Myocyte (in vitro differentiated cells): ENCODE results near the gene EFHC1. TPM values are rescaled to one million over a fixed set of nuclear protein-coding genes. Genes with fewer than 3 reads are reported as not detected.
A peak's percentile ranks its signal among the peaks of the same experiment; 100 is the strongest.

Source experiments
- DNase-seq: peaks from one replicate; pipeline ENCODE4 v3.0.0-alpha.2; 2012; ENCODE audit warnings: low read depth
- total RNA-seq: library from RNA; depleted of rRNA; stranded (reverse); fragments of >200 nt; gene quantifications from 2 replicates; pipeline ENCODE4 v1.2.3, GENCODE V29; 2014

Gene EFHC1
- total RNA-seq, 1 donor from 2014 or later, result 47.2 TPM

- DNase-seq, result peak; percentile 48
These were observed 80.3 kb downstream of the EFHC1 start for GRCh38 chr6:52500238-52501129.

DNA sequence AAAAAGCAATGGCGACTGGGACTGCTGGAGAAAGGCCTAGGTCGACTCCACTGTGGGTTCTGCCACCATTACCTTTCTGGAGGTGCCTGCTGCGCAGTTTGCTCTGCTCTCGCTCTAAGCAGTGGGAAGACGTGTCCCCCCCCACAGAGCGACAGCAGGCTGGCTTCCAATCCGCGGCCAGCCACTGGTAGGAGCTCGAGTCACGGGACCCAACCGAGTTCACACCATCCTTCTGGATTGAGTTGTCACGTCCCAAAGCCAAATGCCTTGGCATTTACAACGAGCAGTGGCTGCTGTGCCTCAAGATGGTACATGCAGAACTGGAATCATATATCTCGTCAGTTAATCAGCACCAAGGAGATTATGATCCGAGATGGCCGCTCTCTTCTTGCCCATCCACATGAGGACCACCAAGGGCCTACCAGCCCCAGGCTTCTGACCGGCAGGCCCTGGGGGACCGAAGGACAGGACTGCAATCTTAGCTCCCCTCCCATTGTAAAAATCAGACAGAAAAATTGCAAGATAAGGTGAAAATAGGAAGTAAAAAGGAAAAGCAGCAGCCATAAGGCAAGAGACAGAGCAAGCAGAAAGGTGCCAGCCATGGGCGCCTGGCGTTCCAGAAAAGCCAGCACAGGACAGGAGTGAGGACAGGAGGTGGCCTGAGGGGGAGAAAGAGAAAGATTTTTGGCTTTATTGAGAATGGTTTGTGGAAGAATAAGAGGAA lies 82.3 kb downstream of the EFHC1 start:
- no peak for DNase-seq

DNA sequence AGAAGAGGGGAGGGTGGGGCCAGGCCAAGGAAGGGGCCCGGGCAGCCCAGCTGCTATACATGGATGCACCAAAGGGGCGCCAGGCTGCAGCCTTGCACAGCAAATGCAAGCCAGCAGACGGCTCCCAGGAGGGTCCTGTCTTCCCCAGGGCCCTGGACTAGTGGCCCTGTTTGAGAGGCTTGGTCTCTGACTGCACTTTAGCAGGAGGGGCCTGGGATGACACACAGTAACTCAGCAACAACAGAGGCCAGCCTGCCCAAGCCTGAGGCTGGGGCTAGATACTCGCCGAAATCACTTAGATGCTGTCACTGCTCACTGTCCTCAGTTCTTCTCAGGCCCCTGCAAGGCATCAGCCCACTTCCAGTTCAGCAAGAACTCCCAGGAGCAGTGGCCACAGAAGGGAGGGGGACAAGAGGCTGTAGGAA lies 83.2 kb downstream of the EFHC1 start:
- peak; percentile 56 for DNase-seq

- DNase-seq, result peak; percentile 99
These were observed 84.0 kb downstream of the EFHC1 start for GRCh38 chr6:52503851-52504781.

DNA sequence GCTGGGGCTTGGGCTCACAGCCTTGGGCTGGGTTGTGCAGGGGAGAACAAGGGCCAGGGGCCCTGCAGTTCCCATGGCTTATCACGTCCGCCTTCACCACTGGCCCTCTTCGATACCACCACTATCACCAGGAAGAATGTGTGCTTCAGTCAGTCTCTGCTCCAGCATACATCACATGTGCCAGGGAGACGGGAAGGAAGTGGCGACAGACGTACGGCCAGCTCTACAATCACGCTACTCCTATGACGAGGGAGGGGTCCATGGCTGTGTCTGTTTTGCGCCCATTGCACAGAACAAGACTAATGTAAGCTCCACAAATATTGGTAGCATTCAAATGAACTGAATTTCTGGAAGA lies 84.6 kb downstream of the EFHC1 start:
- no peak for DNase-seq

DNA sequence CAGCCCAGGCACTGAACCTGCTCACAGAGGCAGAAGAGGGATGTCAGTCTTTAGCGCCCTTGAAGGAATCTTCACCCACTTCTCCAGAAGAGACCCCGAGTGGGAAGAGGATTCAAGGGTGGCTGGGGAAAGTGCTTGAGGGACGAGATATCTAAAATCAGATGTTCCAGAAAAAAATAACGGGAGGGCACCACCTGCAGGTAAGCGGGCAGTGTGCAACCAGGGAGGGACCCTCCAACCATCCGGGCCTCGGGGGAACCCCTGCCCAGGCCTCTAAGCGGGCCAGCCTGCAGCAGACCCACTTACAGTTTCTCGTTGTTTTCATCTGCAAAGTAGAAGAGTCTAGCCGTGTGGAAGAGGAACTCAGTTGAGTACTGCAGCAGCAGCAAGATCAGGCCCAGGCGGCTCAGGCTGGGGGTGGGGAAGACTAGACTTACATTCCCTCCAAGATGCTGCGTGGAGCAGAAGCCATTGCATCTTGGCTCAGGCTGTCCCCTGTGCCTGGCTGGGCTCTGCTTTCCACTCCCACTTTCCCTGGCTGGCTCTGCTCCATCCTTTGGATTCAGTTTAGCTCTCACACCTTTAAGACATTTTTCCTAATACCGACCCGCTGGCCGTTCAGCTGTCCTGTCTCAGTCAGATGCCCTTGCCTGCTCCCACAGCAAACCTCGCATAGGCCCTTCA lies 85.7 kb downstream of the EFHC1 start:
- DNase-seq, result no peak

DNA sequence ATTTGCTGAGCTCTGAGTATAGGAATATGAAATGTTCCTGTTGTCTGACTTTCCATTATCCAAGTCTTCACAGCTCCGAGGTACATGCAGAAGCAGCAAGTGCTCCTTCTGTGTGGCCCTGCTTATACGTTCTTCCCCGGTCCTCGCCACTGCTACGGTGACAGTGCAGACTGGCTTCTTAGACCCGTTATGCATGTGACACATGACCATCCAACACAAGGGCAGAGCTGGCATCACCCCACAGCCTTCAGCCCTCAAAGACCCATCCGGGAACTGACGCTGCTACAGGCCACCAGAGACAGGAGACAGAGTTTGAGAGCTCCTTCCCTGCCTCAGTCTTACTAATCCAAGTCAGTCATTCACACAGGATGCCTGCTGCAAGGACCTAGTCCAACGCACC lies 86.3 kb downstream of the EFHC1 start:
- DNase-seq, result no peak

DNA sequence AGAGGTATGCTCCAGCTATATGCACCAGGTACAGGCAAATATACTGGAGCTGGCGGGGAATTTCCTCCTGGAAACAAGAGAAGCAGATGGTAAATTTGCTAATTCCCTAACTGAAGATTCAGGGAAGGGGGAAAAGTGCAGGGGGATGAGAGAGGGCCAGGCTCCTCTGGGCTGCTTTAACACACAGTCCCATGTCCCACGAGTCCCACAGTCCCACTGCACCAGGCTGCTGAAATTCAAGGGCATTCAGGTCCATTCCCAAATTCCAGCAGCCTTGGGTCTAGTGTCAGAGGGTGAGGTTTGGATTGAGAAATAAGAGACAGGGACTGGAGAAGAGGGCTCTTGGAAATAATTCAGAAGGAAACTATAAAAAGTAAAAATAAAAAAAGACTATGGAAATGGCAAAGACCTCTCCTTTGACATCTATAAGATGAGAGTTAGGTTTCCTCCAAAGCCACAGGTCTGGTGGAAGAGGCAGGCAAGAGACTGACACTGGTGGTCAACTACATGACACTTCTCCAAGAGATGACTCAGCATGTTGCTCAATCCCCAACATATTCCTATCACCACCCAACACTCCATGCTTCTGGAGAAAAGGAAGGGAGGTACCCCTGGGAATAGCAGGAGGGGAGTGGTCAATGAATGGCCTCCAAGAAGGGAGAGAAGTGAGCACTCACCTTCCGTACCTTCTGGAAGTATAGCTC lies 87.6 kb downstream of the EFHC1 start:
- DNase-seq, result peak; percentile 56

- no peak for DNase-seq
These were observed 88.2 kb downstream of the EFHC1 start for GRCh38 chr6:52508261-52508739.

DNA sequence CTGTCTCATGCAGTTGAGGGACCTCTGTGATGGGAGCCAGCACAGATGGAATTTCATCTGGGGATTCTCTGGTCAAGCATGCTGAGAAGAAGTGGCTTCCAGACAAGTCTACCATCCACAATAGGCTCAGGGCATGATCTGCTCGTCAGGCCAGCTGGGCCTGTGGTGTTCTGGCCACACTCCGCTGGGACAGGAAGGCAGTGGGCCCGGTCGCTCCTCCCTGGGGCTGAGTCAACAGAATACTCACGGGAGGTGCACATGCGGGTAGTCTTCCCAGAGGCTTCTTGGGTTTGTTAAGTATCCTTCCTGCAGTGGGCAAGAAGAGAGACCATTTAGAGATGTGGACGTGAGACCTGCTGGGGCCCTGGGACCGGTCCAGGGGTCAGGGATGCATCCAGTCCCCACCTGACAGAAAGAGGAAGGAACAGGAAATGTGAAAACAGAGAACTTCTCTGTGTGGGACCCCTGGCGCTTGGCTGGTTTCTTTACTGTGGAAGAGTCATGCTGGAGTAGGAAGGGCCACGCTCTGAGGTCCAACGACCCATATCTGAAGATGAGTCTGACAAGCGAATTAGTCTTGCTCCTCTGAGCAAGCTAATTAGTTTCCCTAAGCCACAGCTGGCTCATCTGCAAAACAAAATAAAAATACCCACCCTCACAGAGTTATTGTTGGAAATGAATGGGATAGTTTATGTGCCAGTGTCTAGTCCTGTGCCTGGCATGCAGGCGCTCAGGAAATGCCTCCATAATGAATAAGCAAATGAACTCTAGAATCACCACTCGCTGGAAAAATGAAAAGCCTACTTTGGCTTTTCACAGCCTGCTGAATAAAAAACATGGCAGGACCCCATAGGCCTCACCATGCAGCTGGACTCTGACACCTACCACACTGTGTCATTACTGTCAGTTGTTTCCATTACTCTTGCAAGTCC lies 89.4 kb downstream of the EFHC1 start:
- DNase-seq, result peak; percentile 92

GRCh38 chr6:52510213-52510562 lies 90.0 kb downstream of the EFHC1 start:
- no peak for DNase-seq

DNA sequence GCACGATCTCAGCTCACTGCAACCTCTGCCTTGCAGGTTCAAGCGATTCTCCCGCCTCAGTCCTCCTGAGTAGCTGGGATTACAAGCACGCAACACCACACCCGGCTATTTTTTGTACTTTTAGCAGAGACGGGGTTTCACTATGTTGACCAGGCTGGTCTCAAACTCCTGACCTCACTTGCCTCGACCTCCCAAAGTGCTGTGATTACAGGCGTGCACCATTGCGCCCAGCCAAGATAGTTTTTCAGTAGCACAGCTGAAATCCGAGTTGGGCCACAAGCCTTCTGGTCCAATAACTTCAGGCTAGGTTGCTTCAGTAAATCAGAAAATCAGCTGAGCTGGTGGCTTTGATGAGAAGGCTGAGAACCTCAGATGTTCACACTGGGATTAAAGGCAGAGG lies 91.0 kb downstream of the EFHC1 start:
- DNase-seq, result no peak

GRCh38 chr6:52511572-52512151 lies 91.5 kb downstream of the EFHC1 start:
- DNase-seq, result peak; percentile 36

DNA sequence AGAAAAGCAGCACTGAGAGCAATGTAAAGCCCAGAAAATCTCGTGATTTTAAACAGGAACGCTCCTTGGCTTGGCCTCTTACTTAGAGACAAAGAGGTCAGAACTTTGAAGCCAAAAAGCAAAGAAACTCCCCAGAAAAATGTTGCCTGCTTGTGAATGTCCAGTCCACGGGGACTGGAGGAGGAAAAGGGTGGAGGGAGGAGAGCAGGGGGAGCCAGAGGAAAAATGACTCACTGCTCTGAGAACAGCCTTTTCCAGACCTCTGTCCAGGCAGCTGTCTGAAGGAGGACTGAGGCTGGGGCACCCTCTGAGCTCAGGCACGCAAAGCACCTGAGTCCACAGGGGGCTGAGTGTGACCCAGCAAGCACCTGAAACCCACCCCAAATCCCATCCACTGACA lies 92.1 kb downstream of the EFHC1 start:
- peak; percentile 87 for DNase-seq

GRCh38 chr6:52513464-52513863 lies 93.3 kb downstream of the EFHC1 start:
- DNase-seq, result no peak

GRCh38 chr6:52513896-52514295 lies 93.8 kb downstream of the EFHC1 start:
- DNase-seq, result no peak

- DNase-seq, result peak; percentile 66
These were observed 94.4 kb downstream of the EFHC1 start for GRCh38 chr6:52514514-52514913.

GRCh38 chr6:52515219-52515960 lies 95.2 kb downstream of the EFHC1 start:
- DNase-seq, result no peak
